HepG2 (cell line): ENCODE results near the gene COX7A2L. TPM values are rescaled to one million over a fixed set of nuclear protein-coding genes. Genes with fewer than 3 reads are reported as not detected.

ENCODE experiments used
- ATF7 ChIP-seq, 2 experiments: fragments of 450-650 bp in 1 of 2; sonication (generic) in 1 of 2; formaldehyde crosslinking in 1 of 2; IDR thresholded peaks; 2 replicates each; pipeline versions ENCODE4 v1.4.0 to v1.6.1; 2016 to 2020; ENCODE audit warnings: antibody characterized with exemption in 1 of 2, mild to moderate bottlenecking in 1 of 2, missing genetic modification reagents in 1 of 2
- NFAT5 ChIP-seq: sonication (generic); formaldehyde crosslinking; IDR thresholded peaks from 2 replicates; pipeline ENCODE4 v1.4.0; 2020; ENCODE audit warnings: missing genetic modification reagents
- ONECUT2 ChIP-seq: sonication (generic); formaldehyde crosslinking; IDR thresholded peaks from 2 replicates; pipeline ENCODE4 v1.4.0; 2020; ENCODE audit warnings: missing genetic modification reagents
- SETDB1 ChIP-seq: sonication (generic); formaldehyde crosslinking; IDR thresholded peaks from 2 replicates; pipeline ENCODE4 v1.5.1; 2020; ENCODE audit warnings: missing genetic modification reagents, mild to moderate bottlenecking, borderline replicate concordance
- SKI ChIP-seq: fragments of 450-650 bp; IDR thresholded peaks from one replicate; pipeline ENCODE4 v1.6.1; 2018; ENCODE audit warnings: mild to moderate bottlenecking; ENCODE audit not compliant: partially characterized antibody
- SNAI1 ChIP-seq: sonication (generic); formaldehyde crosslinking; IDR thresholded peaks from 2 replicates; pipeline ENCODE4 v1.5.0; 2020; ENCODE audit warnings: mild to moderate bottlenecking, missing genetic modification reagents, borderline replicate concordance
- TBX3 ChIP-seq: fragments of 450-650 bp; IDR thresholded peaks from 2 replicates; pipeline ENCODE4 v1.6.1; 2017; ENCODE audit warnings: antibody characterized with exemption, mild to moderate bottlenecking, inconsistent platforms, borderline replicate concordance
- ZNF20 ChIP-seq: sonication (generic); formaldehyde crosslinking; IDR thresholded peaks from 2 replicates; pipeline ENCODE4 v1.4.0; 2020; ENCODE audit warnings: mild to moderate bottlenecking, moderate library complexity, missing genetic modification reagents
- ZNF318 ChIP-seq: sonication (generic); formaldehyde crosslinking; IDR thresholded peaks from 2 replicates; pipeline ENCODE4 v1.4.0; 2020; ENCODE audit warnings: mild to moderate bottlenecking, missing genetic modification reagents
- ZNF430 ChIP-seq: sonication (generic); formaldehyde crosslinking; IDR thresholded peaks from 2 replicates; pipeline ENCODE4 v1.9.0; 2021; ENCODE audit warnings: mild to moderate bottlenecking, missing genetic modification reagents
- ZNF747 ChIP-seq: sonication (generic); formaldehyde crosslinking; IDR thresholded peaks from 2 replicates; pipeline ENCODE4 v1.8.1; 2023; ENCODE audit warnings: missing genetic modification reagents, mild to moderate bottlenecking, borderline replicate concordance
- ZNF891 ChIP-seq: sonication (generic); formaldehyde crosslinking; IDR thresholded peaks from 2 replicates; pipeline ENCODE4 v1.5.0; 2020; ENCODE audit warnings: mild to moderate bottlenecking, missing genetic modification reagents
- ZSCAN12 ChIP-seq: sonication (generic); formaldehyde crosslinking; IDR thresholded peaks from 2 replicates; pipeline ENCODE4 v1.9.0; 2021; ENCODE audit warnings: mild to moderate bottlenecking, missing genetic modification reagents
- polyA plus RNA-seq, 8 experiments: library from polyadenylated mRNA; depleted of rRNA in 3 of 8; stranded (reverse) in 7 of 8; unstranded in 1 of 8; fragments of >200 nt; fragmentation: Illumina TruSeq in 4 of 8; extraction: Trizol in 4 of 8; gene quantifications; 2 replicates each; pipeline versions ENCODE4 v1.2.1 to v1.2.3, GENCODE V29; 2011 to 2016; ENCODE audit warnings: low read depth in 4 of 8, missing spikeins in 1 of 8, mixed read lengths in 1 of 8; ENCODE audit not compliant: insufficient read depth in 1 of 8
- total RNA-seq, 5 experiments: library from RNA; depleted of rRNA; stranded (reverse); fragments of >200 nt; fragmentation: Illumina TruSeq; extraction: Trizol; gene quantifications; 2 replicates each; pipeline ENCODE4 v1.2.3, GENCODE V29; 2016; ENCODE audit warnings: low read depth in 1 of 5
- TF ChIP-seq, protein P1 (sequence below): sonication (generic); formaldehyde crosslinking; IDR thresholded peaks from 2 replicates; pipeline ENCODE4 v1.5.0; 2020; ENCODE audit warnings: missing genetic modification reagents

Gene COX7A2L
- total and polyA plus RNA-seq, 2 of the 13 experiments (the other 11 are each of a cell fraction or from before 2014, with no cell fraction given), result 155 to 201 TPM

GRCh38 chr2:42360890-42361727 is at the start of gene COX7A2L (continued):
- TF ChIP-seq TBX3 (no peak), ZNF430 (CRISPR knock-in tag) (peak; percentile 57; the same call in 1 of the 2 replicates), ATF7 (IDR thresholded peaks at IDR 0.05) (no peak), ATF7 (CRISPR knock-in tag; IDR thresholded peaks at IDR 0.05) (0 out of 2 replicates have a peak, but pooled peaks have one; percentile 51), ZSCAN12 (CRISPR knock-in tag) (peak; percentile 89), SKI (peak; percentile 17), NFAT5 (CRISPR knock-in tag) (peak; percentile 91), SNAI1 (CRISPR knock-in tag) (peak; percentile 50; the same call in 1 of the 2 replicates), ZNF747 (CRISPR knock-in tag) (no peak), ZNF318 (peak; percentile 32; the same call in 1 of the 2 replicates), ONECUT2 (CRISPR knock-in tag) (0 out of 2 replicates have a peak, but pooled peaks have one; percentile 18), ZNF891 (CRISPR knock-in tag) (peak; percentile 92), ZNF20 (no peak), SETDB1 (CRISPR knock-in tag) (no peak)
- TF ChIP-seq, protein P1, sequence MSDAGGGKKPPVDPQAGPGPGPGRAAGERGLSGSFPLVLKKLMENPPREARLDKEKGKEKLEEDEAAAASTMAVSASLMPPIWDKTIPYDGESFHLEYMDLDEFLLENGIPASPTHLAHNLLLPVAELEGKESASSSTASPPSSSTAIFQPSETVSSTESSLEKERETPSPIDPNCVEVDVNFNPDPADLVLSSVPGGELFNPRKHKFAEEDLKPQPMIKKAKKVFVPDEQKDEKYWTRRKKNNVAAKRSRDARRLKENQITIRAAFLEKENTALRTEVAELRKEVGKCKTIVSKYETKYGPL, result peak; percentile 68; the same call in 1 of the 2 replicates
